Measurements from ENCODE around the gene XG.
A peak's percentile ranks its signal among the peaks of the same experiment; 100 is the strongest.

XG gene

DNA sequence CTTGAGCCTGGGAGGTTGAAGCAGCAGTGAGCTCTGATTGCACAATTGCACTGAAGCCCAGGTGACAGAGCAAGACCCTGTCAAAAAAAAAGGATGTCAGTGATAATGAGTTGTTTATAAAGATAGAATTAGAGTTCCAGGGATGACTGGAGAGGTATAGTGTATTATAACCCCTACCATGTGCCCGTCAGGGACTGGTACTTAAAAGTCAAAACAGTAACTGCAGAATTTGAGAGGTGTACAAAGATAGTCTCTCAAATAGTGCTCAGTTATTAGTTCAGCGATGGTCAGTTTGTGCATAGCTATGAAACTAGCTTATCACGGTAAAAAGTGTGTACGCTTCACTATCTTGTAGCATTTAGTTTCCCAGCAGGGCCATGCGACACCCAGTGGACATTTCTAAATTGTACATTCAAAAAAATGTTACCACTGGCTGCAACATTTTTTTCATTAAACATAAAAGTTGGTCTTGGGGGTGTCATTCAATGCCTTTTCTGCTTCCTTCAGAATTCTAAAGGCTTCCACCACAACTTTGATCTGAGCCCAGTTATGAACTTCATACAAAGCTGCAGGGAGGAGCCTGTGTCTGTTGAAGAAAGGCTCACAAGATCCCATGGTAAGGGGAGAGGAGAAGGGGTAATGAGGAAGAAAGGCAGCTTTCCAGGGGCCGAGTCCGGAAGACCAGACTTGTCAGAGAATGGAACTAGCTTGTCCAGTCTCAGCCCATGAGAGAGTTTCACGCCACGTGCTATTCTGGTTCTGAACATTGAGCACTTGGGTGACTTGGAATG is 67.7 kb downstream of the XG start:
- DNase-seq (ENCODE audit: low read depth, low spot score): no peak

DNA sequence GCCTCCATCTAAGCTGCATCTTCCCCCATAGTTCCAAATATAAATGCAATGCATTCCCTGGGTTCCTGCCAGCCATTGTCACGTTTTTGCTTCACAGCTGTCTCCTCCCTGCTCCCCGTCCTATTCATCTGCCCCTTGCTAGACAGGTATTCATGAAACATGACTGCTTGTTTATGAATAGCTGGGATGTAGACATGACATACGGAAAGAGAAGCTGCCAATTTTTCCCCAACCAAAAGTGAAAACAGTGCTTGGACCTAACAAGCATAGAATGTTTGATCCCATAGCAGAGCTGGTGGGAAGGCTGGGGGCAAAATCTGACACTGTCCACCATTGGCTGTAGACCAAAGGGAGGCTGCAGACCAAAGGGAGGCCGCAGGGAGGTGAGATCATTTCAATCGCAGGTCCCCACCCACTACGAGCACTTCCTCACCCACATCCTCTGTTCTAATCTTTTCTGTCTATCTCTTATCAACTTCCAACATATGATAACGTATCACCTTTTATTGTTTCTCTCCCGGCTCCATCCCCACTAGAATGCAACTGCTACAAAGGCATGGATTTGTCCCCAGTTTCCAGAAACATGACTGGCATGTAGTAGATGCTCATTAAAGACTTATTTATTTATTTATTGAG is 68.4 kb downstream of the XG start:
- no peak for DNase-seq (ENCODE audit: low read depth, low spot score)

DNA sequence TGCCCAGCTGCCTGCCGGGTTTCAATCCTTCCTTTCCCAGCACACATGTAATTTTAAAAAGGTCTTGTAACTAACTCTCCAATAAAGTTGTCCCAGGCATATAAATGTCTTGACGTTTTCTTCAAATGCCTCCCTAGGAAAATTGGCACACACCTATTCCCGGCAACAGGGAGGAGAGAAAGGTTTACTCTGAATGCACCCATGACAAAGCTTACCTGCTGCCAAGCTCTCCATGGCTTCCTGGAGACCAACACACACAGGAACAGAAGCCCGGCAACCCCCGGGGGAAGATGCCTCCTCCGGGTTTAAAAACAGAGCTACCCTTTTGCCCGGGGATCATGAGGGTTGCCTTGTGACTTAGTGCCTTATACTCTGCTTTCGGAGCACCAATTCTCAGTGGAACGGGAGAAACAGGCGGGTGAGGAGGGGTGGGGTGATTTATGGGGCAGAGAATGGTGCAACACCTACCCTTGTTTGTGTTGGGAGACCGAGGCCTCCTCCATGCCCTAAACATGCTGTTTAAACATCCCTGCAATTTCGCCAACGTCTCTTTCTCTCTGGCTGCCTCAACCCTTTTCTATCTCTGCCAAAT is 72.1 kb downstream of the XG start:
- DNase-seq (ENCODE audit: low read depth, low spot score): no peak

DNA sequence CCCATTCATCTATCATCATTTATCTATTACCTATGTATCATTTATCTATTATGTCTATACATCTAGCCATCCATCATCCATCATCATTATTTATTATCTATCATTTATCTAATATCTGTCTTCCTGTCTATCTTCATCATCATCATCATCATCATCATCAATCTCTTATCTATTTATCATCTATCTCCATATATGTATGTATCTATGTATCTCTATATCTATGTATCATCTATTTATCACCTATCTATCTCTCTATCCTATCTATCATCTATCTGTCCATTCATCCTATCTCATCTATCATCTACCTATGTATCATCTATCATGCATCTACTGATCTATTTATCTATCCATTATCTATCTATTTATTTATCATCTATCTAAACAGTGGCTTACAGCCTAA is 73.0 kb downstream of the XG start:
- DNase-seq (ENCODE audit: low read depth, low spot score): no peak

DNA sequence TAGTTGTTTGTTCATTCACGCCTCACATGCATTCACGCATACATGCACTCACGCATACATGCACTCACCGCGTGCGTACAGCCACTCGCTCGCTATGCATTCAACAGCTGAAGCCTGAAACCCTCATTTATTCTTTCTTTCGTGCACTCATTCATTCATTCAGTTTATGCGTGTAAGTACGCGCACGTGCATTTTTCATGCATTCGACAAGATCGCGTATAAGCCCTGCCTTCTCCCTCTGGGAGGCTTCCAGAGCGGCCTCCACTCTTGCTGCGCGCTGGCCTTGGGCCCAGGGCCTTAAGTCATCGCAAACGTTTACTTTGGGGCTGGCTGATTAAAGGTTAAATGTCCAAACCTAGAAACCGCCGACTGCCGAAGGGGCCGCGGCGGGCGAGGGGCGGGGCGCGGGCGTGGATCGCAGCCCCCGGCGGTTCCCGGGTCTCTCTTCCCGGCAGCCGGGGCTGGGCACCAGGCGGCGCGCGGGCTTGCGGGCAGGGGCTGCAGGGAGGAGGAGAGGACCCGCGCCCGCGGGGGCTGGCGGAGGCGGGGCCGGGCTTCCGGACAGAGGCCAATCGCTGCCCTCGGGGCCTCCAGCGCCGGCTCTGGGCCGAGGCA is 76.6 kb downstream of the XG start, which contains the start of gene GYG2:
TSS of gene GYG2 (plus strand) at position 587 of the 615 bp plus-strand sequence. CDS start 1,259 bp downstream, outside the sequence.
- DNase-seq (ENCODE audit: low read depth, low spot score): peak; percentile 85

DNA sequence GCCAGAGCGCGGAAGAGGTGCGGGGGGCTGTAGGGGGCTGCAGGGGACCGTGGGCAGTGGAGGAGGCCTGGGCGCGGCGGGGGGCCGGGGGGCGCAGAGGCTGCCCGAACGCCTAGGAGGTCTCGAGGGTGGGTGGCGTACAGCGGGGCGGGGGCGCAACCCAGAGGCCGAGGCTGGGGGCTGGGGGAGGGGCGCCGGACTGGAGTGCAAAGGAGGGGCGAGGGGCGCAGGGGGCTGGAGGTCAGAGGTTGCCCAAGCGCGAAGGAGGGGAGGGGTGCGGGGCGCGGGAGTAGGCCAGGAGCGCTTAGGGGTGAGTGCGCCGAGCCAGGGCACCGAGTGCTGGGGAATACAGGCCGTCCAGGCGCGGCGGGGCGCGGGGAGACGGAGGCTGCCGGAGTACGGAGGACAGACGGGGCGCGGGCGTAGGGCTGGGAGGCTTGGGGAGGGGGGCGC is 77.1 kb downstream of the XG start:
- DNase-seq (ENCODE audit: low read depth, low spot score): no peak

DNA sequence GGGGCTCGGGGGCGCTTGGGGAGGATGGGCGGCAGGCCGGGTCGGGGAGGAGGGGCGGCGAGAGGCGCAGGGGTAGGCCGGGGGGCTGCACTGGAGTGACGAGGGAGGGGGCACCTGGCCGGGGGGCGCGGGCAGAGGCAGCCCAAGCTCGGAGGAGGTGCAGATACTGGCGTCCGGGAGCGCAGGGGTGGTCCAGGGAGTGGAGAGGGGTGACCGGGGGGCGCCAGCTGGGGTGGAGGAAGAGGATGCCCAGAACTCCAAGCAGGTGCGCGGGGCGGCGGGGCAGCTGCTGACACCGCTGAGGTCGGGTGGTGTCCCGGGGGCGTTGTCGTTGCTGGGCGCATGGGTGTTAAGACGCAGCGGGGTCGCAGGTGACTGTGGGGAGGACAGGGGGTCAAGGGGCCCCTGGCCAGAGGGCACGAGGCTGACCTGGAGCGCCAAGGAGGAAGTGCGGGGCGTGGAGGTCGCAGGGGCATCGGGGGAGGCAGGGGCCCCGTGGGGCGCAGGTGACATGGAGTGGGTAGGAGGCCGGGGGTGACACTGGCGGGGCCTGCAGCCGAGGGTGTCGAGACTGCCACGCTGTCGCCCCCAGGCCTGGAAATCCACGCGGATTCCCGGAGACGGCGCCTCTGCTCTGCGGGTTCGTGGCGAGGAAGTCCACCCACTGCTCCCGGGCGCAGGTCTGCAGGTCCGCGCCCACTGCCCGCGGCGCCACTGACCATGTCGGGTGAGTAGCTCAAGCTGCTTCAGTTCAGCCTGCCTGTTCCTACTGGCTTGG is 77.8 kb downstream of the XG start:
- DNase-seq (ENCODE audit: low read depth, low spot score): peak; percentile 26

DNA sequence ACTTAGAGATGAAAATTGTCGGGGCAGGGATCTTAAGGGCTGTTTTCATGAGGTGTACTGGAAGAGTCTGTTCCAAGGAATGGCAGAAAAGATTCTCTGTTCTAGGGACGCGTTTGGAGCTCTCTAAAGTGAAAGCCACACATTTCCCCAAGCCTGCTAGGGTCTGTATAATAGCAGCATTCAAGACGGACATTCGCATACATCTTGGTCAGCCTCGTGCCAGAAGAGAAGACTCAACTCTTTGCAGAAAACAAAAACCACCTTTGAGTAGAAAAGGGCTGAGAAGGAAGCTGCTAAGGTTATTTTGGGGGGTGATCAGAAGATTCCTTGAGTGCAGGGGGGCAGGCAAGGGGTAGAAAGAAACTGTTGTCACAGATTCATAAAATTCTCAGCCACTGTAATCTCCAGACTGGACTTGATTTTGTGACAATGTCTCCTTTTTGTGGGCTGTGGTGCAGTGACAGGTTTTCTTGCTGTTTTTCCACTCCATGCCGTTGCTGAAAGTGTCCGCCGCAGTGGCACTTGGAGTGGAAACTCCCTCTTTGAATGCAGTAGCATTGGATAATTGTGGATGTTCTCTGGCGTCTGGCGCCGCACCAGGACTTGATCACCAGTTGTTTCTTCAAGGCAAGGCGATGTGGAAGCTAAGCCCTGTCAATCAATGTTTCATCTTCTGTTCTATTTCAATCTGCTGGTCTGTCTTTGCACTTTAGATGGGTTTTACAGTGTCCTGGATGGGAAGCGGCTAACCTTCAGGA is 79.8 kb downstream of the XG start:
- DNase-seq (ENCODE audit: low read depth, low spot score): no peak

DNA sequence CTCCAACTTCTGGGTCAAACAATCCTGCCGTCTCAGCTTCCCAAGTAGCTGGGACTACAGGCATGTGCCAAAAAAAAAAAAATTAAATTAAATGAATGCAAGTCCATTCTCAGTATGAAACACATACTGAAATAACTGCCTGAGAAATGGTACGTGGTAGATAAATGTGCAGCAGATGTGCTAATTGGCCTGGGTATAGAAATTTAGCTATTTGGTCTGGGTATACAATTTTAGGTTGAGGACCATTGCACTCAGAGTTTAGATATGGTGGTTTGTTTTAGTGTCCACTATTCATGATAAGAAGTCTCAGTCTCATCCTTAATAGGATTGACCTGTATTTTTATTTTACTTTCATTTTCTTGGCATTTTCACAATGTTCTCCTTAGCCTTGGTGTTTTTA is 86.1 kb downstream of the XG start:
- DNase-seq (ENCODE audit: low read depth, low spot score): no peak

DNA sequence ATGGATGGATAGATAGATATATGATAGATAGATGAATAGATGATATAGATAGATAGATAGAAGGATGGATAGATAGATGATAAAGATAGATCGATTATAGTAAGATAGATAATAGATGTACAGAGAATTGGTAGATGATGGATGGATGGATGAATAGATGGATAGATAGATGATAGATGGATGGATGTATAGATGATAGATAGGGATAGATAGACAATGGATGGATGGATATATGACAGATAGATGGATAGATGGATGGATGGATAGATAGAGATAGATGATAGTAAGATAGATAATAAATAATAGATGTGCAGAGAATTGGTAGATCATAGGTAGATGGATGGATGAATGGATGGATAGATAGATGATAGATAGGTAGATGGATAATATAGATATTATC is 89.1 kb downstream of the XG start:
- DNase-seq (ENCODE audit: low read depth, low spot score): no peak

DNA sequence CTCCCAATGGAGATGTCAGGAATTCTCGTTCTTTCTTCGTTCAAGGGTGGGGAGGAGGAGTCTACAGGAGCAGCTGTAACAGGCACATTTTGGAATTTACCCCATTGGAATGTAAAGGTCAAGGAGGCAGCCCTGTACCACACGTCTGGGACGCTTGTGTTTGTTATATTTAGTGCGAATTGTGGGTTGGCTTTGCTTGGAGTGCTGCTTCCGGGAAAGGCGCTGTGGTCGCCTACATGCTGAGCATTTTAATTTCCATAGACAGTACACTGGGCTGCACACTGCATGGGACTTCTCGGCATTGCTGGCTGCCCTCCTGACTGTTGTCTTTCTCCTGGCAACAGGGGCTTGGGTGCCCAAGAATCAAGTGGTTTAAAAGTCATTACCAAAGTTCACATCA is 89.7 kb downstream of the XG start:
- no peak for DNase-seq (ENCODE audit: low read depth, low spot score)

DNA sequence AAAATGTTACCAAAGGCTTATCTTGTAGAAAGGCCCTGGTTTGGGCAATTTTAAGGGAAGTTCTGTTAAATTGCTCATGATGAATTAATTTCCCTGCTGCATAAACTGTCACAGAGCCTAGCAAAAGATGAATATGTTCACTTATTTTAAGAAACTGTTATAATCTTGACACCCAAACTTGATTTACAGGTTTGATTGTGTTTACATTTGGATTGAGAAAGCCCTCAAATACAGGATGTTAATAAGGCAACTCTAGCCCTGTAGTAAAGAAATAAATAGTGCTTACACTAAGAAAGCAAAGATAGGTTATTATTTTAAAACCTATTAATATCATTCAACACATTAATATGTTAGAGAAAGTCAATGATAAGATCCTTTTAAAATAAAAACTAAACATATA is 95.2 kb downstream of the XG start:
- DNase-seq (ENCODE audit: low read depth, low spot score): no peak

DNA sequence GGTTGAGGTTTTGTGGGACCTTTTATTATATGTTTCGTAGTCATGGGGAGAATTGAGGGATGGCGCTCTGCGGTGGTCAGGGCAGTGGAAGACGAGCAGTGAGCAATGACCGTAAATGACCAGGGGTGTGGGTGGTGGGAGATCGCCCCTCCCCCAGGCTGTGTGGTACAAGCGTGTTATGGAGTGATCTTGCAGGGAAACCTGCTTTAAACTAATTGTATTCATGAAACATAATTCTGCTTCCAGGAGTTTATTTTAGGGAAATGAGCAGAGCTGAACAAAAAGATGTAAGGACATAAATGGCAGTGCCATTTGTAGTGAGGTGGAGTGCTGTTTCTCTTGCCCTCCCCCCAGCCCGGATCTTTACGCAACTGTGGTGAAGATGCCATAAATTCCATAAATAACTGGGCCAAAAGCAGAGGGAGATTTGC is 97.0 kb downstream of the XG start:
- DNase-seq (ENCODE audit: low read depth, low spot score): peak; percentile 64

DNA sequence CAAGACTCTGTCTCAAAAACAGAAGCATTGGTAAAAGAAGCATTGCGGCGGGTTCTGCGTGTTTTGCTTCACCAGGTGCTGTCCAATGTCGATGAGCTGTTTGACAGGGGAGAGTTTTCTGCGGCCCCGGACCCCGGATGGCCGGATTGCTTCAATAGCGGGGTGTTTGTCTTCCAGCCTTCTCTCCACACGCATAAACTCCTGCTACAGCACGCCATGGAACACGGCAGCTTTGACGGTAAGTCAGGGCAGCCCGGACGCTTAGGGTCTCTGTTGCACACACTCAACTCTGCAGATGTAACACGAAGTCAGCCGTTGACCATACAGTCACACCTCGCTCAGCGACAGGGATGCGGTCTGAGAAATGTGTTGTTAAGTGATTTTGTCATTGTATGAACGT is 103.1 kb downstream of the XG start:
- DNase-seq (ENCODE audit: low read depth, low spot score): no peak

DNA sequence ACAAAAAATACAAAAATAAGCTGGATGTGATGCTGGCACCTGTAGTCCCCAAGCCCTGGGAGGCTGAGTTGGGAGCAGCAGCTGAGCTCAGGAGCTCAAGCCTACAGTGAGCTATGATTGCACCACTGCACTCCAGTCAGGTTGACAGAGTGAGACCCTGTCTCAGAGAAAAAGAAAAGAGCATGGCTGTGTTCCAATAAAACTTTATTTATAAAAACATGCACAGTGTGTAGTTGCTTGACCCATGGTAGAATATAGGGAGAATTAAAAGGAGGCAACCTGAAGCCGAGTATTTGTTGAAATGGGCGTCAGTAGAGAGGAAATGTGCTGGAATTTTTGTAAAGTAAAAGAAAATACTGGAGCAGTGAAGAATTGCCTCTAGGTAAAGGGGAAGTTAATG is 103.9 kb downstream of the XG start:
- DNase-seq (ENCODE audit: low read depth, low spot score): no peak

DNA sequence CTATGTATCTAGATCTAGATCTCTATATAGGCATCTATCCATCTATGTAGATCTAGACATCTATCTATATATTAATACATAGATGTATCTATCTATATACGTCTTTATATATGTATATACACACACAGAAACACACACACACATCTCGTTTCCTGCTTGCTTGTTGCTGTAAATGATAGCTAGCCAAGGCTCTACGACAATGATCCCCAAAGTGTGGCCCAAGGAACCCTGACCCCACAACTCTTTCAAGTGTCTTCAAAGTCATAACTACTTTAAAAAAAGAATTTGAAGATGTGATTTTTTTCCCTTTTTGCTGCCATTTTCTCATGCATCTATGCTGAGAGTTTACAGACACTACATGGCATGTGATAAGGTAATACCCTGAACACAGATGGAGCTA is 105.7 kb downstream of the XG start:
- no peak for DNase-seq (ENCODE audit: low read depth, low spot score)

DNA sequence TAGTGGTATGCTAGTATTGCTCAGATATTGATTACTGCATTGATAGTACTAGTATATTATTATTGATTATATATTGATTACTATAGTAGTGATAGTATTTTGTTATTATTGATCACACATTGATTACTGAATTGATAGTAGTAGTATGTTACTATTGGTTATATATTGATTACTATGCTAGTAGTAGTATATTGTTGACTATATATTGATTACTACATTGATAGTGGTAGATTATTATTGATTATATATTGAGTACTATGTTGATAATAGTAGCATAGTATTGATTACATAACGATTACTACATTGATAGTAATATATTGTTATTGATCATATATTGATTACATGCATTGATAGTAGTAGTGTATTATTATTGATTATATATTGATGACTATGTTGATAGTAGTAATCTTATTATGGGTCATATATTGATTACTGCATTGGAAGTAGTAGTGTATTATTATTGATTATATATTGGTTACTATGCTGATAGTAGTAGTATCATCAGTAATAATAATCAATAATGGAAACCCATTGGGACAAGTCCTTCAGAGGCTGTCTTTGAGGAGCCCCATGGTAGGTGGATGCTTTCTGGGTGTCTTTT is 107.5 kb downstream of the XG start:
- DNase-seq (ENCODE audit: low read depth, low spot score): no peak

DNA sequence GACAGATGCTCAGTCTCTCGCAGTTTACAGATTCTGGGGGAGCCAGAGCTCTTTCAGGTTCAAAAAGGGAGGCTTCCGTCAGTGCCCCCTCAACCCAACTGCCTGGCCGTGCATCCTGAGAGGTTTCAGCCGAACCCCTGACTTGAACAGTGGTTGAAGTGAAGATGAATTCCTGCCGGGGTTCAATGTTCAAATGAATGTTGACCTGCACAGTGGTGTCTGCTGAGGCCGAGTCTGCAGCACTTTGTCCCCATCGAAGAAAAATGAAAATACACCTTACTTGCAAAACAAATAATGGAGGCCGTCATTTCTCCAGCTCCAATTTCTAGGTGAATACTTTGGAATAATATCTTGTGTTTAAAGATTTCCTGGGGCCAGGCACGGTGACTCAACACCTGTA is 110.6 kb downstream of the XG start:
- no peak for DNase-seq (ENCODE audit: low read depth, low spot score)

DNA sequence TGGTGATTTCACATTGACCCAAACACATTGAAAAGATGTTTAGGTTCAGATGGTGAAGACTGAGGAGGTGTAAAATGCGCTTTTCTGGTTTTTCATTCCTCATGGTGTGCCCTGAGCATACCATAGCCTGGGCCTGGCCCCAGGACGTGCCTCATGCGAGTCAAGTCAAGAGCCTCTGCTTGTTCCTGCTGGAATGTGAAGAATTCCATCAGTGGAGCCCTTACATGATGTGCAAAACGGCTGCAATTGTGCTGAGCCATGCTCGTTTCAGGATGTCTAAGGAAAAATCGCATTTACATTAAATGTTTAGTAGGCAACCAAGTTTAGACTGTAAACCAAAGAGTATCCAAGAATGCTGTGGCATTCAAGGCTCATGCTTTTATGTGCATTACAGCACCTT is 111.8 kb downstream of the XG start:
- DNase-seq (ENCODE audit: low read depth, low spot score): peak; percentile 76
